ENCODE measurements around the gene EHD1.

DNA sequence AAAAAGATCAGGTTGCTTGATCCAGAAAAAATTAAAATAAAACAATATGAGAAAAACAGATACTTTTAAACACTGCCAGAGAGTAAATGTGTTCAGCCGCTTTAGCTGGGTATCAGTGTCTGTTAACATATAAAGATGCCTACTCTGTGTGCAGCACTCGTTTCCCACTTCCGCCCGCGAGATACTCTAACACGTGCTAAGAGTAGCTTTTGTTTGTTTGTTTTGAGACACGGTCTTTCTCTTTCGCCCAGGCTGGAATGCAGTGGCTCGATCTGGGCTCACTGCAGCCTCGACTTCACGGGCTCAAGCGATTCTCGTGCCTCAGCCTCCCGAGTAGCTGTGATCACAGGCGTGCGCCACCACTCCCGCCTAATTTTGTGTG, 67.5 kb downstream of the EHD1 start:
- TF ChIP-seq, protein P1, sequence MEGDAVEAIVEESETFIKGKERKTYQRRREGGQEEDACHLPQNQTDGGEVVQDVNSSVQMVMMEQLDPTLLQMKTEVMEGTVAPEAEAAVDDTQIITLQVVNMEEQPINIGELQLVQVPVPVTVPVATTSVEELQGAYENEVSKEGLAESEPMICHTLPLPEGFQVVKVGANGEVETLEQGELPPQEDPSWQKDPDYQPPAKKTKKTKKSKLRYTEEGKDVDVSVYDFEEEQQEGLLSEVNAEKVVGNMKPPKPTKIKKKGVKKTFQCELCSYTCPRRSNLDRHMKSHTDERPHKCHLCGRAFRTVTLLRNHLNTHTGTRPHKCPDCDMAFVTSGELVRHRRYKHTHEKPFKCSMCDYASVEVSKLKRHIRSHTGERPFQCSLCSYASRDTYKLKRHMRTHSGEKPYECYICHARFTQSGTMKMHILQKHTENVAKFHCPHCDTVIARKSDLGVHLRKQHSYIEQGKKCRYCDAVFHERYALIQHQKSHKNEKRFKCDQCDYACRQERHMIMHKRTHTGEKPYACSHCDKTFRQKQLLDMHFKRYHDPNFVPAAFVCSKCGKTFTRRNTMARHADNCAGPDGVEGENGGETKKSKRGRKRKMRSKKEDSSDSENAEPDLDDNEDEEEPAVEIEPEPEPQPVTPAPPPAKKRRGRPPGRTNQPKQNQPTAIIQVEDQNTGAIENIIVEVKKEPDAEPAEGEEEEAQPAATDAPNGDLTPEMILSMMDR (IDR thresholded peaks at IDR 0.05), result no peak
- no peak for TF ChIP-seq POLR2A (IDR thresholded peaks at IDR 0.05)
